WTC11 (cell line): ENCODE results near the gene MMP23B. TPM values are rescaled to one million over a fixed set of nuclear protein-coding genes. Genes with fewer than 3 reads are reported as not detected.

Experiments used
- ATAC-seq: fragments of 200-7000 bp; cut with Tn5 transposase; 2 replicates; pipeline ENCODE4 v1.10.0; 2021; ENCODE audit warnings: mild to moderate bottlenecking, moderate library complexity
- CTCF ChIA-PET: fragments of 300-600 bp; sonication (Branson Sonifier 250); formaldehyde crosslinking; loops from one replicate; lab custom pipeline; 2021; ENCODE audit warnings: antibody characterized with exemption; lab: Charles Lee
- POLR2A ChIA-PET: fragments of 350-600 bp; sonication (Branson Sonifier 250); formaldehyde crosslinking; loops from one replicate; lab custom pipeline; 2021; ENCODE audit warnings: antibody characterized with exemption; lab: Charles Lee
- DNase-seq: peaks from one replicate; pipeline ENCODE4 v3.0.0; 2021; ENCODE audit warnings: low spot score
- H3K27ac Mint-ChIP-seq: 2 replicates; pipeline ENCODE4 v1.8.0; 2021; ENCODE audit warnings: mixed read lengths
- H3K27me3 Mint-ChIP-seq: 2 replicates; pipeline ENCODE4 v1.8.0; 2021; ENCODE audit warnings: low read depth, mild to moderate bottlenecking, moderate library complexity, mixed read lengths
- H3K36me3 Mint-ChIP-seq: 2 replicates; pipeline ENCODE4 v1.8.0; 2021; ENCODE audit warnings: mixed read lengths
- H3K4me1 Mint-ChIP-seq: 2 replicates; pipeline ENCODE4 v1.8.0; 2022; ENCODE audit warnings: mixed read lengths
- H3K4me3 Mint-ChIP-seq: 2 replicates; pipeline ENCODE4 v1.8.0; 2021; ENCODE audit warnings: mild to moderate bottlenecking, moderate library complexity, mixed read lengths
- H3K9me3 Mint-ChIP-seq: 2 replicates; pipeline ENCODE4 v1.8.0; 2021; ENCODE audit warnings: mixed read lengths
- ATF1 ChIP-seq: sonication (generic); formaldehyde crosslinking; IDR thresholded peaks from 2 replicates; pipeline ENCODE4 v1.8.1; 2023; ENCODE audit warnings: mild to moderate bottlenecking, moderate library complexity, missing genetic modification reagents
- CREM ChIP-seq: sonication (generic); formaldehyde crosslinking; IDR thresholded peaks from 2 replicates; pipeline ENCODE4 v1.8.1; 2022; ENCODE audit warnings: mild to moderate bottlenecking, missing genetic modification reagents, moderate library complexity
- FOXJ3 ChIP-seq: sonication (generic); formaldehyde crosslinking; IDR thresholded peaks from 2 replicates; pipeline ENCODE4 v1.9.0; 2021; ENCODE audit warnings: missing genetic modification reagents, mild to moderate bottlenecking, borderline replicate concordance
- HMGA2 ChIP-seq: fragments of 250-450 bp; sonication (Bioruptor Pico); IDR thresholded peaks from 2 replicates; pipeline ENCODE4 v1.4.0; 2021; ENCODE audit warnings: mild to moderate bottlenecking, moderate library complexity
- JUN ChIP-seq: sonication (generic); formaldehyde crosslinking; IDR thresholded peaks from 2 replicates; pipeline ENCODE4 v1.8.0; 2023; ENCODE audit warnings: mild to moderate bottlenecking, missing genetic modification reagents
- NFATC4 ChIP-seq: fragments of 250-450 bp; sonication (Bioruptor Pico); IDR thresholded peaks from 2 replicates; pipeline ENCODE4 v1.9.0; 2021; ENCODE audit warnings: mild to moderate bottlenecking
- NR3C1 ChIP-seq: sonication (generic); formaldehyde crosslinking; conservative IDR thresholded peaks from 2 replicates; pipeline ENCODE4 v1.8.1; 2023; ENCODE audit warnings: low read depth, mild to moderate bottlenecking, missing genetic modification reagents
- RORB ChIP-seq: fragments of 250-450 bp; sonication (Bioruptor Pico); IDR thresholded peaks from 2 replicates; pipeline ENCODE4 v1.9.0; 2021; ENCODE audit warnings: mild to moderate bottlenecking
- TCF7 ChIP-seq: sonication (generic); formaldehyde crosslinking; IDR thresholded peaks from 2 replicates; pipeline ENCODE4 v1.8.0; 2022; ENCODE audit warnings: mild to moderate bottlenecking, low read depth, missing genetic modification reagents, moderate library complexity
- TEAD4 ChIP-seq: sonication (generic); formaldehyde crosslinking; IDR thresholded peaks from 2 replicates; pipeline ENCODE4 v1.8.0; 2022; ENCODE audit warnings: mild to moderate bottlenecking, missing genetic modification reagents
- ZBTB21 ChIP-seq: sonication (generic); formaldehyde crosslinking; IDR thresholded peaks from 2 replicates; pipeline ENCODE4 v1.8.1; 2023; ENCODE audit warnings: mild to moderate bottlenecking, missing genetic modification reagents, borderline replicate concordance
- ZNF423 ChIP-seq: fragments of 250-450 bp; sonication (Bioruptor Pico); IDR thresholded peaks from 2 replicates; pipeline ENCODE4 v2.1.2; 2022; ENCODE audit warnings: mild to moderate bottlenecking, moderate library complexity
- total RNA-seq: library from RNA; stranded (reverse); gene quantifications from 3 replicates; pipeline ENCODE4 v1.2.3, GENCODE V29; 2021
- TF ChIP-seq, protein P1 (sequence below): sonication (generic); formaldehyde crosslinking; IDR thresholded peaks from 2 replicates; pipeline ENCODE4 v1.8.1; 2022; ENCODE audit warnings: low read depth, mild to moderate bottlenecking, moderate library complexity, missing genetic modification reagents, borderline replicate concordance
- TF ChIP-seq, protein P2 (sequence below): fragments of 250-450 bp; sonication (Bioruptor Pico); IDR thresholded peaks from 2 replicates; pipeline ENCODE4 v1.9.0; 2021; ENCODE audit warnings: mild to moderate bottlenecking, borderline replicate concordance
- TF ChIP-seq, protein P3 (sequence below): fragments of 250-450 bp; sonication (Bioruptor Pico); IDR thresholded peaks from 2 replicates; pipeline ENCODE4 v1.9.0; 2021; ENCODE audit warnings: mild to moderate bottlenecking
- TF ChIP-seq, protein P4 (sequence below): sonication (generic); formaldehyde crosslinking; IDR thresholded peaks from 2 replicates; pipeline ENCODE4 v1.8.0; 2022; ENCODE audit warnings: mild to moderate bottlenecking, missing genetic modification reagents
- TF ChIP-seq, protein P5 (sequence below): sonication (generic); formaldehyde crosslinking; IDR thresholded peaks from 2 replicates; pipeline ENCODE4 v1.8.1; 2023; ENCODE audit warnings: mild to moderate bottlenecking, missing genetic modification reagents, borderline replicate concordance
- TF ChIP-seq, protein P6 (sequence below): sonication (generic); formaldehyde crosslinking; IDR thresholded peaks from 2 replicates; pipeline ENCODE4 v1.8.1; 2022; ENCODE audit warnings: low read depth, missing genetic modification reagents, borderline replicate concordance
- TF ChIP-seq, protein P7 (sequence below): fragments of 250-450 bp; sonication (Bioruptor Pico); IDR thresholded peaks from 2 replicates; pipeline ENCODE4 v1.9.0; 2021; ENCODE audit warnings: moderate library complexity, mild to moderate bottlenecking, inconsistent platforms, borderline replicate concordance

Gene MMP23B
- total RNA-seq, 1 experiment from 2014 or later, result 20.0 TPM

DNA sequence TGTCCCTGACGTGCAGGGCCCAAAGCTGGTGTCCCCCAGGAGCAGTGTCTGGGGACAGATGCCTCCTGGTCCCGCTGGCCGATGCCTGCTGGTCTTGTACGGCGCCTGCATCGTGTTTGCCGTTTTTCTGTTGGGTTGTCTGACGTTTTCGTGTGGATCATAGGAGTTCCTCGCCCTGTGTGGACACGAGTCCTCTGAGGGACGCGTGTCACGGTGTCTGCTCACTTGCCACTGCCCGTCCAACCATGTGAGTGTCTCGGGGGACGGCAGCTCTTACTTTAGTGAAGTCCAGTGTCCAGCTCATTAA, 9.2 kb upstream of the MMP23B start:
- Mint-ChIP-seq H3K4me1 (no peaks in the 10 kb centered on the region), H3K36me3 (no peaks in the 10 kb centered on the region), H3K27ac (peak overlapping the region; percentile 59), H3K27me3 (no peaks in the 10 kb centered on the region), H3K4me3 (no peak overlapping the region), H3K9me3 (no peaks in the 10 kb centered on the region)
- DNase-seq (no peak), ATAC-seq (no peak)
- CTCF ChIA-PET, result no interaction called here
- POLR2A ChIA-PET, result no interaction called here
- TF ChIP-seq RORB (CRISPR knock-in tag) (no peak), TEAD4 (no peak), ZBTB21 (no peak), FOXJ3 (CRISPR knock-in tag) (no peak), ZNF423 (no peak), NFATC4 (CRISPR knock-in tag) (no peak), JUN (no peak), HMGA2 (no peak), CREM (CRISPR knock-in tag) (no peak), NR3C1 (CRISPR knock-in tag) (no peak), ATF1 (CRISPR knock-in tag) (no peak), TCF7 (no peak)
- TF ChIP-seq, protein P1, sequence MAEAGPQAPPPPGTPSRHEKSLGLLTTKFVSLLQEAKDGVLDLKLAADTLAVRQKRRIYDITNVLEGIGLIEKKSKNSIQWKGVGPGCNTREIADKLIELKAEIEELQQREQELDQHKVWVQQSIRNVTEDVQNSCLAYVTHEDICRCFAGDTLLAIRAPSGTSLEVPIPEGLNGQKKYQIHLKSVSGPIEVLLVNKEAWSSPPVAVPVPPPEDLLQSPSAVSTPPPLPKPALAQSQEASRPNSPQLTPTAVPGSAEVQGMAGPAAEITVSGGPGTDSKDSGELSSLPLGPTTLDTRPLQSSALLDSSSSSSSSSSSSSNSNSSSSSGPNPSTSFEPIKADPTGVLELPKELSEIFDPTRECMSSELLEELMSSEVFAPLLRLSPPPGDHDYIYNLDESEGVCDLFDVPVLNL (CRISPR knock-in tag), result no peak
- TF ChIP-seq, protein P2, sequence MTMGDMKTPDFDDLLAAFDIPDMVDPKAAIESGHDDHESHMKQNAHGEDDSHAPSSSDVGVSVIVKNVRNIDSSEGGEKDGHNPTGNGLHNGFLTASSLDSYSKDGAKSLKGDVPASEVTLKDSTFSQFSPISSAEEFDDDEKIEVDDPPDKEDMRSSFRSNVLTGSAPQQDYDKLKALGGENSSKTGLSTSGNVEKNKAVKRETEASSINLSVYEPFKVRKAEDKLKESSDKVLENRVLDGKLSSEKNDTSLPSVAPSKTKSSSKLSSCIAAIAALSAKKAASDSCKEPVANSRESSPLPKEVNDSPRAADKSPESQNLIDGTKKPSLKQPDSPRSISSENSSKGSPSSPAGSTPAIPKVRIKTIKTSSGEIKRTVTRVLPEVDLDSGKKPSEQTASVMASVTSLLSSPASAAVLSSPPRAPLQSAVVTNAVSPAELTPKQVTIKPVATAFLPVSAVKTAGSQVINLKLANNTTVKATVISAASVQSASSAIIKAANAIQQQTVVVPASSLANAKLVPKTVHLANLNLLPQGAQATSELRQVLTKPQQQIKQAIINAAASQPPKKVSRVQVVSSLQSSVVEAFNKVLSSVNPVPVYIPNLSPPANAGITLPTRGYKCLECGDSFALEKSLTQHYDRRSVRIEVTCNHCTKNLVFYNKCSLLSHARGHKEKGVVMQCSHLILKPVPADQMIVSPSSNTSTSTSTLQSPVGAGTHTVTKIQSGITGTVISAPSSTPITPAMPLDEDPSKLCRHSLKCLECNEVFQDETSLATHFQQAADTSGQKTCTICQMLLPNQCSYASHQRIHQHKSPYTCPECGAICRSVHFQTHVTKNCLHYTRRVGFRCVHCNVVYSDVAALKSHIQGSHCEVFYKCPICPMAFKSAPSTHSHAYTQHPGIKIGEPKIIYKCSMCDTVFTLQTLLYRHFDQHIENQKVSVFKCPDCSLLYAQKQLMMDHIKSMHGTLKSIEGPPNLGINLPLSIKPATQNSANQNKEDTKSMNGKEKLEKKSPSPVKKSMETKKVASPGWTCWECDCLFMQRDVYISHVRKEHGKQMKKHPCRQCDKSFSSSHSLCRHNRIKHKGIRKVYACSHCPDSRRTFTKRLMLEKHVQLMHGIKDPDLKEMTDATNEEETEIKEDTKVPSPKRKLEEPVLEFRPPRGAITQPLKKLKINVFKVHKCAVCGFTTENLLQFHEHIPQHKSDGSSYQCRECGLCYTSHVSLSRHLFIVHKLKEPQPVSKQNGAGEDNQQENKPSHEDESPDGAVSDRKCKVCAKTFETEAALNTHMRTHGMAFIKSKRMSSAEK (CRISPR knock-in tag), result no peak
- TF ChIP-seq, protein P3, sequence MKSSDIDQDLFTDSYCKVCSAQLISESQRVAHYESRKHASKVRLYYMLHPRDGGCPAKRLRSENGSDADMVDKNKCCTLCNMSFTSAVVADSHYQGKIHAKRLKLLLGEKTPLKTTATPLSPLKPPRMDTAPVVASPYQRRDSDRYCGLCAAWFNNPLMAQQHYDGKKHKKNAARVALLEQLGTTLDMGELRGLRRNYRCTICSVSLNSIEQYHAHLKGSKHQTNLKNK (CRISPR knock-in tag), result no peak
- TF ChIP-seq, protein P4, sequence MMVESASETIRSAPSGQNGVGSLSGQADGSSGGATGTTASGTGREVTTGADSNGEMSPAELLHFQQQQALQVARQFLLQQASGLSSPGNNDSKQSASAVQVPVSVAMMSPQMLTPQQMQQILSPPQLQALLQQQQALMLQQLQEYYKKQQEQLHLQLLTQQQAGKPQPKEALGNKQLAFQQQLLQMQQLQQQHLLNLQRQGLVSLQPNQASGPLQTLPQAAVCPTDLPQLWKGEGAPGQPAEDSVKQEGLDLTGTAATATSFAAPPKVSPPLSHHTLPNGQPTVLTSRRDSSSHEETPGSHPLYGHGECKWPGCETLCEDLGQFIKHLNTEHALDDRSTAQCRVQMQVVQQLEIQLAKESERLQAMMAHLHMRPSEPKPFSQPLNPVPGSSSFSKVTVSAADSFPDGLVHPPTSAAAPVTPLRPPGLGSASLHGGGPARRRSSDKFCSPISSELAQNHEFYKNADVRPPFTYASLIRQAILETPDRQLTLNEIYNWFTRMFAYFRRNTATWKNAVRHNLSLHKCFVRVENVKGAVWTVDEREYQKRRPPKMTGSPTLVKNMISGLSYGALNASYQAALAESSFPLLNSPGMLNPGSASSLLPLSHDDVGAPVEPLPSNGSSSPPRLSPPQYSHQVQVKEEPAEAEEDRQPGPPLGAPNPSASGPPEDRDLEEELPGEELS, result no peak
- TF ChIP-seq, protein P5, sequence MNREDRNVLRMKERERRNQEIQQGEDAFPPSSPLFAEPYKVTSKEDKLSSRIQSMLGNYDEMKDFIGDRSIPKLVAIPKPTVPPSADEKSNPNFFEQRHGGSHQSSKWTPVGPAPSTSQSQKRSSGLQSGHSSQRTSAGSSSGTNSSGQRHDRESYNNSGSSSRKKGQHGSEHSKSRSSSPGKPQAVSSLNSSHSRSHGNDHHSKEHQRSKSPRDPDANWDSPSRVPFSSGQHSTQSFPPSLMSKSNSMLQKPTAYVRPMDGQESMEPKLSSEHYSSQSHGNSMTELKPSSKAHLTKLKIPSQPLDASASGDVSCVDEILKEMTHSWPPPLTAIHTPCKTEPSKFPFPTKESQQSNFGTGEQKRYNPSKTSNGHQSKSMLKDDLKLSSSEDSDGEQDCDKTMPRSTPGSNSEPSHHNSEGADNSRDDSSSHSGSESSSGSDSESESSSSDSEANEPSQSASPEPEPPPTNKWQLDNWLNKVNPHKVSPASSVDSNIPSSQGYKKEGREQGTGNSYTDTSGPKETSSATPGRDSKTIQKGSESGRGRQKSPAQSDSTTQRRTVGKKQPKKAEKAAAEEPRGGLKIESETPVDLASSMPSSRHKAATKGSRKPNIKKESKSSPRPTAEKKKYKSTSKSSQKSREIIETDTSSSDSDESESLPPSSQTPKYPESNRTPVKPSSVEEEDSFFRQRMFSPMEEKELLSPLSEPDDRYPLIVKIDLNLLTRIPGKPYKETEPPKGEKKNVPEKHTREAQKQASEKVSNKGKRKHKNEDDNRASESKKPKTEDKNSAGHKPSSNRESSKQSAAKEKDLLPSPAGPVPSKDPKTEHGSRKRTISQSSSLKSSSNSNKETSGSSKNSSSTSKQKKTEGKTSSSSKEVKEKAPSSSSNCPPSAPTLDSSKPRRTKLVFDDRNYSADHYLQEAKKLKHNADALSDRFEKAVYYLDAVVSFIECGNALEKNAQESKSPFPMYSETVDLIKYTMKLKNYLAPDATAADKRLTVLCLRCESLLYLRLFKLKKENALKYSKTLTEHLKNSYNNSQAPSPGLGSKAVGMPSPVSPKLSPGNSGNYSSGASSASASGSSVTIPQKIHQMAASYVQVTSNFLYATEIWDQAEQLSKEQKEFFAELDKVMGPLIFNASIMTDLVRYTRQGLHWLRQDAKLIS (CRISPR knock-in tag), result no peak
- TF ChIP-seq, protein P6, sequence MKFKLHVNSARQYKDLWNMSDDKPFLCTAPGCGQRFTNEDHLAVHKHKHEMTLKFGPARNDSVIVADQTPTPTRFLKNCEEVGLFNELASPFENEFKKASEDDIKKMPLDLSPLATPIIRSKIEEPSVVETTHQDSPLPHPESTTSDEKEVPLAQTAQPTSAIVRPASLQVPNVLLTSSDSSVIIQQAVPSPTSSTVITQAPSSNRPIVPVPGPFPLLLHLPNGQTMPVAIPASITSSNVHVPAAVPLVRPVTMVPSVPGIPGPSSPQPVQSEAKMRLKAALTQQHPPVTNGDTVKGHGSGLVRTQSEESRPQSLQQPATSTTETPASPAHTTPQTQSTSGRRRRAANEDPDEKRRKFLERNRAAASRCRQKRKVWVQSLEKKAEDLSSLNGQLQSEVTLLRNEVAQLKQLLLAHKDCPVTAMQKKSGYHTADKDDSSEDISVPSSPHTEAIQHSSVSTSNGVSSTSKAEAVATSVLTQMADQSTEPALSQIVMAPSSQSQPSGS, result no peak
- TF ChIP-seq, protein P7, sequence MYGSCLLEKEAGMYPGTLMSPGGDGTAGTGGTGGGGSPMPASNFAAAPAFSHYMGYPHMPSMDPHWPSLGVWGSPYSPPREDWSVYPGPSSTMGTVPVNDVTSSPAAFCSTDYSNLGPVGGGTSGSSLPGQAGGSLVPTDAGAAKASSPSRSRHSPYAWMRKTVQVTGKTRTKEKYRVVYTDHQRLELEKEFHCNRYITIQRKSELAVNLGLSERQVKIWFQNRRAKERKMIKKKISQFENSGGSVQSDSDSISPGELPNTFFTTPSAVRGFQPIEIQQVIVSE (CRISPR knock-in tag), result no peak
